Activated T-helper 1 cell treated with Interleukin-2 at 50 U/mL for 16 hours (primary cell): ENCODE results near the gene NCAM1.

Experiments used
- DNase-seq: peaks from one replicate; pipeline ENCODE4 v3.0.0-alpha.2; 2020; ENCODE audit warnings: low read depth

Gene NCAM1

DNA sequence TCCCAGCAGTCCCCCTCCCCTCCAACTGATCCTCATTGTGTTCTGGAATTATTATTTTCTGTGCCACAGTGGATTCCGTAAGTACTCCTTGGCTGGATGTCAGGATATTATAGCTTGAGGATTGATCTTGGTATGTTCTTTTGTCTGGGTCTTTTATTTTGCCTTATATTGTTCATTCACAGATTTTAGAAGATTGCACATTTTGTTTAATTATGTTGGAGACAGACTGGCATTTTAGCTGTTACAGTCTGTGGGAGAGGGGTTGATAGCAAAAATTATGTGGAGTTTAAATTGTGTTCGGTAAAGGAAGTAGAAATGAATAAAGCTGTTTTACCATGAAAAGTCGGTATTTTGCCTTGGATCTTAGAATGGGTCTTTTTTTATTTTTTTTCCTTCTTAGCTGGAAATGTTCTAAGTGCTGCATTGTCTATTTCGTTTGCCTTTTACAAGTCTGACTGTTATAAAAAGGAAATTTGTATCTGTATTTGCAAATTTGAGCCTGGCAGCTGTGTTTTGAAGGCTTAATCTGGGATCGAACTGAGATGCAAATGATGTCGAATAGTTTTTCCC, 211.2 kb downstream of the NCAM1 start:
- DNase-seq: no peak

DNA sequence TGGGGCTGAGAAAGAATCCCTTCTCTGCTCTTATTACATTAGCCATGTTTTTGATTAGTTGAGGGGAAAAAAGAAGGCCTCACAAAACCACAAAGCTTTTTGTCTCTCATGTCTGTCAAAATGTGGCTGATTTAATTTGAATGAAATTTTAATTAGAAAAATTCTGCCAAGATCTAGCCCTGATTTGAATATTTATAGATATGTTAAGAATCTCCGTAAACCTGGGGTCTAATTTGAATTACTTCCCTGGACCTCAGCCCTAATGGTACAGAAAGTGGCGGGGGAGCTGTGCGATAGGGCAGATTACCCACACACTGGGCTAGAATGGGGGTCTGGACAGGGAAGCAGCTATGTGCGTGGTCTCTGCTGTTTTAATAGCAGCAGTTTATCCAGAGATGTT, 211.9 kb downstream of the NCAM1 start:
- DNase-seq: no peak

DNA sequence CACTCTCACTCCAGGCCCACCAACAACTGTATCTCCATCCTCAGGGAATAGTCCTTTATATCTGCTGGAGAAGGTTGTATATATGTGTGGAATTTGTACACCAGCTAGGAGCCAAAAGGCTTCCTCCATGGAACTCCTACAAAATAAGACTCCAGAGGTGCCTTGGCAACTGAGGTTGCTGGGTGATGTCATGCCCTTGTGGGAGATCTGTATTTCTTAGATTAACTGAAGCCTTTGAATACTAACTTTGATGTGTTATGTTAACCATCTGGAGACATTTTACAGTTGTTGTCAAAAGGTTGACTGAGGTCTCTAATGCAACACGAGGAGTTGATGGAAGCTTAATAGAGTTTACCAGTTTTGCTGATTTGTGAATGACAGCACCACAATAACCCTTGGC, 213.7 kb downstream of the NCAM1 start:
- no peak for DNase-seq

DNA sequence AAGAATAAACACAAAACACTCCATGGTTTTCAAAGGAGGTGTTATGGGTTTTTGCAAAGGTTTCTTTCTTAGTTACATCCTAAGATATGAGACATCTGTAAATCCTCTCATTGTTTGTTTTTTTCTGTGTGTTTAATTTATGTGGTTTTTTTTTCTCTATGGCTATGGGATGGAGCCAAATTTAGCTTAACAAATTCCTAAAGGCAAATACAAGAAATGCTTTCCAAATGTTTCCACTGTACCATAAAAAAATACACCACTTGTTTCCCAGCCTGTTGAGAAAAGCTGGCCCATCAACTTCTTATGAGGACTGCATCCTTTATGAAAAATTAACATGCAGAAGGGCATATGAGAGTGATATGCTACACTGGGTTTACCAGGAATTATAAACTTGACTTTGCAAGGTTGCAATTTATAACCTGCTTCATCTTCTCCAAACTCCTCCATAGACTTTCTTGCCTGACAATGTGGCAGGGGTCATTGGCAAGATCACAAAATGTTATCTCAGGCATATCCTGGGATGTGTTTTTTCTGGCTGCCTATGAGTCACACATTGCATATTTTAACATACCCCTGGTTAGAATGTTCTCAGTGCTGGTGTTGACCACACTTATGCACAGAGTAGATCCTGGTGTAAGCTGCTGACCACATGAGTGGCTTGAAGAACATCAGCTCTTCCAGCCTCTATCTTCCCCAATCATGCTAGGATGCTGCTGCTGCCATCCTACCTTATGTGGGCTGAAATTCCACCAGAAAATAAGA, 215.6 kb downstream of the NCAM1 start:
- no peak for DNase-seq

DNA sequence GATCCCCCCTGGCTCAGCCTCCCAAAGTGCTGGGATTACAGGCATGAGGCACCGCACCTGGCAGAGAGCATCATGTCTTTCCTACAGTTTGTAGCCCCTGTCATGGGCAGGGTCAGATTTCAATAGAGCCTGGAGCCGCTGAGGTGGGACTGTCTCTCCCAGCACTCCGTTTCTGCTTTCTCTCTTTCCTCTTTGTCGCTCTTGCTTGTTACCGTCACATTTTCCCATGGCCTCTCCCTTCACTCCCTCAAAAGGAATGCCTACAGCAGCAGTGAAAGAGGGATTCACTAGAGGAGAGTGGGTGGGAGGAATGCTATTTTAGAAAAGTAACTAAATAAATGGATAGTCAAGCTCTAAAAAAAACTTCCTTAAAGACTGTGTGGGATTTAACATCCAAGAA, 216.5 kb downstream of the NCAM1 start:
- DNase-seq: no peak

DNA sequence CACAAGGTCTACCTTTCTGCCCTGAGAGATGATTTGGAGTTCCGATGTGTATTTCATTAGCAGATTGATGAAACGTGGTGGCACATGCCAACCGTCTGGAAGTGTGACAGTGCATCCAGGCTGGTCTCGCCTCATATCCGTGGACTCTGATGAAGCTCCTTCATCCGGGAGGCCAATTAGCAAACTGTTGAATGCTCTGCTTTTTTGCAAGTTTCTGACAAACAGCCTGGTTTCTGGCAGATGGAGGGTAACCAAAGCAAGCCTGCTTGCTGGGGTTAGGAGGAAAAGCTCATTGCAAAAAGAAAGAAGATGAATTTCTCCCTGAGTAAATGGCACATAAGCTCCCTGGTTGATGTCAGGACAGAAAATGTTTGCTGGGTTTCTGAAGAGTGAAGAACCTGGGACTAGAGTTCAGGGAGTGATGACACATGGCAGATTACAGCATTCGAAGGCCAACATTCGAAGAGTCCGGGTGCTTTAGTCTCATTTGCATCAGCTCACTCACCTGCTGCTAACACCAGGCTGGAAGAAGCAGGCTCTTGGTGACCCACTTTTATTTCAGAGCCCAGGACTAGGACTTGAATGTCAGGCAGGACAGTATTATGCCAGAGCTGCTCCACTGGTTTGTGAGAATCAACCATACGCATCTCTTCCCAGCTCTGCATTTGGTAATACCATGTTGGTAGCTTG, 217.3 kb downstream of the NCAM1 start:
- DNase-seq: no peak

DNA sequence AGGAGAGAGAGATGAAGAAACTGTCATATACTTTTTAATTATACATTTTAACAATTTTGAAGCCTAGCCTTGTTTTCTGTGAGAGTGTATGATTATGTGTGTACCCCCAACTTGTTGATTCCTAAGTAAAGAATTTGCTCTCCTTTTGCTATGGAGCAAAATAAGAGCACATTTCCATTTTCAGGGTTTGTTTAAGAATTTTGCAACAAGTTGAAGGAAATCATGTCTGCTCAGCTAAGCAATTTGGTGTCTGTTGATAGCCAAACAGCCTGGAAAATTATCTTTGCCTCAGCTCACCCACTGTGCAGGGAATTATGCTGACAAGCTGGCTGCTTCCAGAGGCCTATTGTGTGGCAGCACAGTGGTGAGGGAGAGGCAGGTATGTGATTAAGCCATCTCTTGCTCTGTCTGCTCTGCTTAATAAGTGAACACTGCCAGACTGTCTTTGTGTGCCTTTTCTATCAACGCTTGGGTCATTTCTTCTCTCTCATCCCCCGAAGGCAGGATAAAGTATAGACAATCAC, 218.0 kb downstream of the NCAM1 start:
- no peak for DNase-seq

DNA sequence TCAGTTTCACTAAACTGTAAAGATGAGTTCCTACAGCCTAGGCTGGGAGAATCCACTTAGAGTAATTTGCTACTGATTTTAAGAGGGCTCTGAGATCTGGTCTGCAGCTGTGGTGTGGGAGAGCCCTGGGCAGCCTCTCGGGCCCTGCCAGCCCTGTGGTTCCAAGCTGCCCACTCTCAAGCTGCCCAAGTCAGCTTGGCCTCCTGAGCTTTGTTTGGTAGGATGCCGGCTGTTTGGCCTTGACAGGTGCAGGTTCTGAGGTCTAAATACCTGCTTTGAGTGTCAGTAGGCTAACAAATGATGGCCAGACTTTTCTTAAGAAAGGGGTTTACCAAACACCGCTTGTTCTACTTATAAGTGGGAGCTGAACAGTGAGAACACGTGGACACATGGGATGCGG, 219.9 kb downstream of the NCAM1 start:
- DNase-seq: no peak

DNA sequence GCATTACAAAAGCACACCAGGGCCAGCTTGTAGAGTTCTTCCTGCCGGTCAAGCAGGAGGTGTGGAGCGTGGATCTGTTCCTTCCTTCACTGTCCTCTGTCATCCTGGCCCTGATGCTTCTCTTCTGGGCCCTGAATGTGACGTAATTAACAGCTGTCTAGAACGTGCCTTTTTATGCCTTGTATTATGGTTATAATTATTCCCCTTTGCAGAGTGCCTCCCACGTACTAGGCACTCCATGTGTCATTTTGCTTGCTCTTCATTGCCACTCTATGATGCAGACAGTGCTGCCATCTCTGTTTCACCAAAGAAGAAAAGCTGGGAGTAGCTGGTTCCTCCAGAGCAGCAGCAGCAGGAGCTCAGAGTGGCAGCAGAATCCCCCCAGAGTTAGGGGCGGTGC, 221.1 kb downstream of the NCAM1 start:
- no peak for DNase-seq

DNA sequence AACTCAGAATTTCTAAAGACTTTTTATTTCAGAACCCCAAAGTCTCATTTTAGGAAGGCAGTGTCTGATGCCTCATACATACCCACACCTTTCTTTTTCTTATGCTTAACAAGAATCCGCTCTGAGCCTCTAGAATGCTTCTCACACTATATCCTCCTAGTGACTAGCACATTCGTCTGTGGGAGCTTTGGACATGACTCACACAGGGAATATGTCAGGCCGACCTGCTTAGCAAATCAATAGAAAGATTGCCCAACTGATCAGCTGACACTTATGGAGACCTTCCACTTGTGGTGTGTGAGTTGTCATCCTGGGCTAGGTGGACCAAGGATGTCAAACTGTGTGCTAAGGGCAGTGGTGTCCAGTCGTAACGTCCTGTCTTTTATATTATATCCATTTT, 223.3 kb downstream of the NCAM1 start:
- DNase-seq: no peak

DNA sequence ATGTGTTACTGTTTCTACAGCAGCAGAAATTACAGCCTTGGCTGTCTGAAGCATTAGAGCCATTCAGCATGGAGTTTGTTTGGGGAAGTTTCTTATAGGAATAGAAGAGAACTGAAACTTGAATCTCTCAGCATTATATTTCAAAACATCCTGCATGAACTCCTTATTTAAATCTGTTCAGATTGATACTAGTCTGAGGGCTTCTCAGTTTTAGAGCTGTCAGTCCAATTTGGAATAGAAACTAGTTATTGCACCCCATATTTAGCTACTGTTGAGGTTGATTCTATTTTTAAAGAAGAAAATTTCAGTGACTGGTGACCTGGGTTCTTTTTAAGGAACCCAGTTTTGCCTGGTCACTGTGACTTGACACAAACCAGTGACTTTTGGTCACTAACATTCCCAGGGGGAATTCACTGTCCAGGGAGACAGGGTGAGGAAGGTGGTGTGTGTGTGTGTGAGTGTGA, 227.2 kb downstream of the NCAM1 start:
- DNase-seq: no peak

DNA sequence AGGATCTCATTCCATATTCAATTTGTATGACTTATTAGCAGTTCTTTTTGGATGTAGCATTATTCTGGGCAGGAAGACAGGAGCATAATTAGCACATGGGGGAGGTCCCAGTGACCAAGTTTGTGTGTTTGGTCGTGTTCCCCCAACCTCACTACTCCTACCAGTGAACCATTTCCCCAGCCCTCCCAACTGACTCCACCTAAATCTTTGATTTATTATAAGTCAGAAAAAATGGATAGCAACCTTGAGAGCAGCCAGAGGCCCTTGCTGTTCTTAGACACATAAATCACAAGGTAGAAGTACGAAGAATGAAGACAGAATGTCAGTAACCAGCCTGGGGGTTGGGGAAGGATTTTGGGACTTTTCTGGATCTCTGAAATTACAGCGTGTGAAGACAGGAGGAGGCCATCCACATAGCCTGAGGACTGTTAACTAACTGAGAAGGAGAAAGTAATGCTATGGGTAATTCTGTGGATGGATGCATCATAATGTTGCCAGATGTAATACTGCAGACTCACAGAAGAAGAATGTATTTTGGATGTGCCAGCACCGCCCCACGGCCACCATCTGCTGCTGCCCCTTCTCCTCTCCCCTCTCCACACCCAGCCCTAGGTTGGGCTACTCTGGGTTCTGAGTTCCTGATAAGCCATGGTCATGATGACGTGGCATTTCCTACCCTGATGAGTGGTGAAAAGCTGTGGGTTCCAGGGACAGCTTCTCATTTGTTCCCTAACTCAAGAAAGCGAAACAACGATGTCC, 228.9 kb downstream of the NCAM1 start:
- no peak for DNase-seq

DNA sequence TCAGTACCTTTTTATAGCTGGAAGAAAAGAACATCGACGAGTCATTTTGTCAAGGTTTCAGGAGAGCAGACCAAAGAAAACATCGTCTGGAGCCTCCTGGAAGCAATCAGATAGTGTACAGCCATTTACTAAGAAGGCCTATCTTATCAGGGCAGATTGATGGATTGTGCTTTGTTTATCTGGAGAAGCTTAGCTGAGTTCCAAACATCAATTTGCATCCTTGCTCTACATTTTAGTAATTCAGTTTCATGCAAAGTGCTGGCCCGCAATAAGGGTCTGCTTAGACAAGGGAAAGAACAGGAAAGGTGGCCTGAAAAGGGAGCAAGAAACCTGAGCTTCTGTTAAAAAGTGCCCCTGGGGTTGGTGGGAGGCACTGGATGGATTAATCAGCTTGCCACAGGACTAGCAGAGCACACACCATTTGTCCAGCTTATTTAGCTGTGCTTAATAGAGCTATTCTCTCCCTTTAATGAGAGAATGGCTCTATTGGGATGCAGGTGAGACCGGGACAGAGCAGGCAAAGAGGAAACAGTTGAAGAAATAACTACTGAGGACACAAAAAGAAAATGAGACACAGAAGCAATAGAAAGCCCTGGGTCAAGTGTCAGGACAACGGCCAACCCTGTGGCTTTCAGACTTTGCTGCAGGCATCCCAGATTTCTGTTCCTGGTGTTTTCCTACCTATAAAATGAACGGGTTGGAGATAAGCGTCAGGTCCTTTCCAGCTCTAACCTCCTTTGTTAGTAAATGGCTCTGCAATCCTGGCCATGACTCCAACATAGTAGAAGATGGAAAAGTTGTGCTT, 231.1 kb downstream of the NCAM1 start:
- no peak for DNase-seq

DNA sequence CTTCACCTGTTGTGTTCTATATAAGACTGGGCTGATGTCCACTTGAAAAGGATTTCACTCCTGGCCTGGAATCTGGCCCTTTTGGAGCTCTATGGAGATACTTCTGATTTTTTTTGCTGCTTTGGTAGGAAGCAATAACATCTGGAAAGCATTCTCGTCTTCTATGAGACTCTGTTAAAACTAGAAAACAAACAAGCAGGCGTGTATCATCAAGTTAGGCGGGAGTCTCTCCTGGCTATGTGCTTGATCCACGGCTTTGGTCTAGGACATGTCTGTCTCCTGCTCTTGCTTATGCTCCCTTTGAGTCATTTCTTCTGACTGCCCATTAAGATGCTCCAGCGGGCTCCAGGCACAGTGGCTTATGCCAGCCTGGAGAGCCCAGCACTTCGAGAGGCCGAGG, 231.8 kb downstream of the NCAM1 start:
- no peak for DNase-seq

DNA sequence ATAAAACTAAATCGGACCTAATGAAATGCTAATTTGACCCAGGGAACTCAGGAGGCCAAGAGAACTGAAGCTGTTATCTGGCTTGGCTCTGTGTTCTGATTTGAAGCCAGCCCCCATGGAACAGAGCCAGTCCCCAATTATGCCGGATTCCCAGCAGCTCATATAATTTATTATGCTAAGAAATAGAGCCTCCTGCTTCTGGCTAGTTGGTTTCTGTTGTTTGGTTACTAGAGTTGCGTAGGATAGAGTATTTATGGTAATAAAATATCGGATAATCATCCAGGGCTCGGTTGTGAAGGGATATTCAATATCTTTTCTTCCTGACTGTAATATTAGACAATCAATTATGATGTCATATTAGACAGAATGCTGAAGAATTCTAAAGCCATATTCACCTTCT, 232.7 kb downstream of the NCAM1 start:
- DNase-seq: no peak

DNA sequence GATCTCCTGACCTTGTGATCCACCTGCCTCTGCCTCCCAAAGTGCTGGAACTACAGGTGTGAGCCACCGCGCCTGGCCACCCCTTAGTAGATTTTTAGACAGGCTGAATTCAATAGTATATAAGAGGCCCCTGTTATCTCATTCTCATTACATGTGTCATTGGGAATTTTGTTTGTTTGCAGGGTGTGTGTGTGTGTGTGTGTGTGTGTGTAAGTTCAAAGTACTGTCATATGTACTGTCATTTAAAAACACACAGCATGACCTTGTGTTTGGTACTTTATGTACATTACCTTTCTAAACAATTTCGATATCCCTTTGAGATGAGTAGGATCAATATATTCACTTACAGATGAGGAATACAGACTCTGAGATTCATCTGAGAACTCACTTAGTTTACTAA, 234.5 kb downstream of the NCAM1 start:
- DNase-seq: no peak

DNA sequence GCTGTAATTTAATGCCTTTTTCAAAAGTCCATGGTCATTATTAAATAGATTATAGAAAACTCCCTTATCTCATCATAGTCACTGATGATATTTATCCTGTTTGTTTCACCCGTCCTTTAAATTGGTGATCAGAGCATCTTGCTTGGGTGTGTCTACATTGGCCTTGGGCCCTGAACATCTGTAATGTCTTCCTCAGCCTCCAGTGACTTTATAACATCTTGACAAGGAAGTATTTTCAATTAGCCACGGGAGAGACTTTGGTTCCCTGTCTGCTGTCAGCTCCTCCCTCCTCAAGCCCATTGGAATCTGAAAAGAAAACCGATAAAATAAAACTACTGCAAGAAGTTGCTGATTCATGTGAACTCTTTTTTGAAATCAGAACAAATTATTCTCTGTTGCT, 236.2 kb downstream of the NCAM1 start:
- no peak for DNase-seq

DNA sequence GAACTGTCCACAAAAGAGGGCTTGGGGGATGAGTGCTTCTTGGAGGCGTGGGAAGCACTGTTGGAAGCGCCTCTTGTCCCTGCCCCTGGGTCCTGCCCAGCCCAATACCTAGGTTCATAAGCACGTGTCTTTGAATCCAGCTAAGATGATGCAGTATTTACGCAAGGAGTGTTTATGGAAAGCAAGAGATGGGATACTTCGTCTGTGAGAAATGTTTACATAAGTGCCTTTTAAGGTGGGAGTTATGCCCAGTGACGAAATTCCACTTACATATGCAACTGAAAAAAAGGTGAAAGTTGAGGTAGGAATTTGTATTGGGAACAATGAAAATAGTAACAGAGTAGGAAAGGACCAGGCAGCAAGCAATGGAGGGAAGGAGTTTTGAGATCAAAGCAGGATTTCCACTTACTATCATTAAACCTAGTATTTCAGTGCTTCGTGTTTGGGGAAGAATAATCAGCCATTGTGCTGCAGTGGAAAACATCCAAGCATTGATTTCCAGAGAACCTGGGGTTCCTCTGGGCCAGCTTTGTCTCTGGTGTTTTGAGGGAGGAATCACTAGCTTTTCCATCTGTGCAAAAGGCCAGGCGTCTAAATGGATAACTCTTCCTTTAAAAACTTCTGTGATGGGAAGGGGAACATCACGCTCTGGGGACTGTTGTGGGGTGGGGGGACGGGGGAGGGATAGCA, 237.9 kb downstream of the NCAM1 start:
- no peak for DNase-seq

DNA sequence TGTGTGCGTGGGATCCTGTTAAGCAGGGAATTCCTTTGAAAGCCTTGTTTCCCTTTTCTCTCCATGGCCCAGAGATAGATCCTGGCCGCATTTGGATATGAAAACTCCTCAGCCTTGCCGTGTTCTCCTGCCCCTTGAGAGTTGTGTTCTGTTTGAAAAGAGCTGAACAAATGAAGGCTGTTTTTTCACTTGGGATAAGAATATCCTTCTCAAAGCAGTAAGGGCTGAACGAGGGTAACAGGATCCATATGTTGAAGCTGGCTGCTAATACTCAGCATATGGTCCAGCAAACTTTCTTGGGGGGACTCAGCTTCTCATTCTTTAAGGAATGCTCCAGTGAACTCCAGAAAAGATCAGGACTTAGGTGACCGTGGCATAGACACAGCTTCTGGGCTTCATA, 238.6 kb downstream of the NCAM1 start:
- DNase-seq: no peak

DNA sequence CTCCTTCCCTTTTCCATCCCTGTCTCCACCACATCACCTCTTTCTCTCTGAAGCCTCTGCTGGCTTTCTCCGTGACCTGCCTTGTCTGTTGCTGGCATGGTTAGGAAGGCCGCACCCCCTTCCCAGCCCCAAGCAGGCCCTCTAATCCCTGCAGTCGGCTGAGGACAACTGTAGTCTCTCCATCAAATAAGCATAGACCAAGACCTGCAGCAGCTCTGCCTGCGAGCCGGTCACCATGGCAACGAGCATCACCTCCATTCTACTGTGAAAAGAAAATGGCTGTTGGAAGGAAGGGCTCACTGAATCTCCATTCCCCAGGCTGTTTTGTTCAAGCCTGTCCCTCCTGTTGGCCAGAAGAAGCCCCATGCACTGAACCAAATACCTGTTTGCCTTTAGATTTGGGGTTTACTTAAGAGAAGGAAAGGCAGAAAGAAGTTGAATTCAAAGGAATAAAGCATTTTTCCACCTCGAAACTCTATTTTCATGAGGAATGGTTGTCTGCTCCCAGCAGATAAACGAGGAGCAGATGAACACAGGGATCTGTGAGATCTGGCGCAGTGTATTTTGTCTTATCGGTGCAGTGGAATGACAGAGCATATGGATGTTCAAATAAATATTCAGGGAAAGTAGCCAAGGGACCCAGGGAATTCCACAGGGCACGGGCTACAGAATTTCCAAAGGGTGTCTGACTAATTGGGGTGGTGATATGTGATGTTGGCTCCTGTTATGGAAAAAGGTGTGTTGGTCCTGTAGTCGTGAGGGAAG, 240.0 kb downstream of the NCAM1 start:
- no peak for DNase-seq
